ENCODE results near the gene SLC39A13. TPM values are rescaled to one million over a fixed set of nuclear protein-coding genes. Genes with fewer than 3 reads are reported as not detected.

The SLC39A13 gene
- total and polyA plus RNA-seq, 7 experiments from 2014 or later, result 21.4 to 60.4 (median 40.7) TPM

DNA sequence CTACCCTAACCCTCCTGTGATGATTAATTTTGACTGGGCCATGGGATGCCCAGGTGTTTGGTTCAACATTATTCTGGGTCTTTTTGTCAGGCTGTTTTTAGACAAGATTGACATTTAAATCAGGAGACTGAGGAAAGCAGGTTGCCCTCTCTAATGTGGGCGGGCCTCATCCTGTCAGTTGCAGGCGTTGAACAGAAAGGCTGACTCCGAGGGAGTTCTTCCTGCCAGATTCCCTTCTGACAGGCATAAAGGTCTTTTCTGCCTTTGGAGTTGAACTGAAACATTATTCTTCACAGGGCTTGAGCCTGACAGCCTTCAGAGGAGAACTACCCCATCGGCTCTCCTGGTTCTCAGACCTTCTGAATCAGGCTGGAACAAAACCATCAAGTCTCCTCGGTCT is 22.1 kb downstream of the SLC39A13 start:
- Histone ChIP-seq H3K4me1 (ENCODE audit: control insufficient read depth in 2 of 2, insufficient read depth in 2 of 2, low read length in 2 of 2) (peaks cover 1 to 2% of the 10 kb centered on the region in 2 donors), H3K27me3 (ENCODE audit: control insufficient read depth in 2 of 2, insufficient read depth in 2 of 2, low read length in 2 of 2) (no peaks in the 10 kb centered on the region), H3K4me3 (ENCODE audit: low read length) (no peak overlapping the region), H3K27ac (ENCODE audit: low read depth, low read length) (no peak overlapping the region), H3K36me3 (ENCODE audit: control insufficient read depth in 2 of 3, insufficient read depth in 3 of 3, low read length in 3 of 3) (peaks cover 0 to 5% (median 0%) of the 10 kb centered on the region in 3 experiments), H3K9me3 (ENCODE audit: control insufficient read depth in 2 of 3, low read length in 3 of 3) (no peaks in the 10 kb centered on the region)
- peaks cover 7 to 15% (median 12%) of the 10 kb centered on the region in 7 donors for H3K4me1 Mint-ChIP-seq
- peak overlapping the region in 1 of 9 donors; percentile 30 for H3K27ac Mint-ChIP-seq
- no peak for DNase-seq
- H3K27me3 Mint-ChIP-seq, result no peaks in the 10 kb centered on the region
- peaks cover 0 to 5% (median 0%) of the 10 kb centered on the region in 5 donors for H3K36me3 Mint-ChIP-seq
- ChIA-PET POLR2A (no interaction called here), CTCF (interaction anchor here (1.5 kb wide), 1 partner anchor 19 kb away, joined by 4 read pairs; no protein-coding TSS in a partner anchor)
- H3K4me3 Mint-ChIP-seq, result no peak overlapping the region
- no peak for ATAC-seq
- intact Hi-C loops (cut with micrococcal nuclease), result no loop called here
- H3K9me3 Mint-ChIP-seq, result no peaks in the 10 kb centered on the region

DNA sequence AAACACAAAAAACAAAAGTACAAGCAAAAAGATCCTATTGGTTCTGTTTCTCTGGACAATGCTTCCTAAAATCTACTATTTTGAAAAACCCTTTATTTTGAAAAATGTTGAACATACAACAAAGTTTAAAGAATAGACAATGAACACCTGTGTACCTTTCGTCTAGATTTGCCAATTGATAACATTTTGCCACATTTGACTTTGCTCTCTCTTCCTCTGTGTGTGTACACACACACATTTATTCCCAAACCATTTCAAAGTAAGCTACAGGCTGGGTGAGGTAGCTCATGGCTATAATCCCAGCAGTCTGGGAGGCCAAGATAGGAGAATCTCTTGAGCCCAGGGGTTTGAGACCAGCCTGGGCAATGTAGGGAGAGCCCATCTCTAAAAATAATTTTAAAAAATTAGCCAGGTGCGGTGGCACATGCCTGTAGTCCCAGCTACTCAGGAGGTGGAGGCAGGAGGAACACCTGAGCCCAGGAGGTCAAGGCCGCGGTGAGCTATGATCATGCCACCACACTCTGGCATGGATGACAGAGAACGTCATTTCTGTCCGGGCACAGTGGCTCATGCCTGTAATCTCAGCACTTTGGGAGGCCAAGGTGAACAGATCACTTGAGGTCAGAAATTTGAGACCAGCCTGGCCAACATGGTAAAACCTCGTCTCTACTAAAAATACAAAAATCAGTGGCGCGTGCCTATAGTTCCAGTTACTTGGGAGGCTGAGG is 23.1 kb downstream of the SLC39A13 start:
- Histone ChIP-seq H3K4me3 (ENCODE audit: low read length) (no peak overlapping the region), H3K9me3 (ENCODE audit: control insufficient read depth in 2 of 3, low read length in 3 of 3) (no peaks in the 10 kb centered on the region), H3K27me3 (ENCODE audit: control insufficient read depth in 2 of 2, insufficient read depth in 2 of 2, low read length in 2 of 2) (no peaks in the 10 kb centered on the region), H3K4me1 (ENCODE audit: control insufficient read depth in 2 of 2, insufficient read depth in 2 of 2, low read length in 2 of 2) (no peaks in the 10 kb centered on the region), H3K27ac (ENCODE audit: low read depth, low read length) (no peak overlapping the region), H3K36me3 (ENCODE audit: control insufficient read depth in 2 of 3, insufficient read depth in 3 of 3, low read length in 3 of 3) (no peaks in the 10 kb centered on the region)
- H3K4me3 Mint-ChIP-seq, result no peak overlapping the region
- POLR2A ChIA-PET, result interaction anchor here (0.7 kb wide), 1 partner anchor 25 kb away, joined by 3 read pairs; no protein-coding TSS in a partner anchor
- no peak for ATAC-seq
- H3K27me3 Mint-ChIP-seq, result no peaks in the 10 kb centered on the region
- H3K4me1 Mint-ChIP-seq, result peaks cover 0 to 9% (median 2%) of the 10 kb centered on the region in 7 donors
- CTCF ChIA-PET, result no interaction called here
- H3K27ac Mint-ChIP-seq, result no peak overlapping the region
- intact Hi-C loops (cut with micrococcal nuclease), result no loop called here
- DNase-seq, result no peak
- no peaks in the 10 kb centered on the region for H3K9me3 Mint-ChIP-seq
- H3K36me3 Mint-ChIP-seq, result no peaks in the 10 kb centered on the region

- no peaks in the 10 kb centered on the region for H3K27me3 ChIP-seq (ENCODE audit: control insufficient read depth in 2 of 2, insufficient read depth in 2 of 2, low read length in 2 of 2)
- no peak for ATAC-seq
- peaks cover 0 to 5% (median 0%) of the 10 kb centered on the region in 7 donors for H3K4me1 Mint-ChIP-seq
- ChIA-PET CTCF (interaction anchor here (0.6 kb wide), 1 partner anchor 165 kb away, joined by 4 read pairs; no protein-coding TSS in a partner anchor), POLR2A (no interaction called here)
- intact Hi-C loops (cut with micrococcal nuclease), result no loop called here
- no peak for DNase-seq
- H3K4me1 ChIP-seq (ENCODE audit: control insufficient read depth in 2 of 2, insufficient read depth in 2 of 2, low read length in 2 of 2), result no peaks in the 10 kb centered on the region
- no peaks in the 10 kb centered on the region for H3K36me3 ChIP-seq (ENCODE audit: control insufficient read depth in 2 of 3, insufficient read depth in 3 of 3, low read length in 3 of 3)
- H3K9me3 ChIP-seq (ENCODE audit: control insufficient read depth in 2 of 3, low read length in 3 of 3), result no peaks in the 10 kb centered on the region
- no peak overlapping the region for H3K4me3 ChIP-seq (ENCODE audit: low read length)
- H3K9me3 Mint-ChIP-seq, result no peaks in the 10 kb centered on the region
- no peaks in the 10 kb centered on the region for H3K27me3 Mint-ChIP-seq
- no peak overlapping the region for H3K4me3 Mint-ChIP-seq
- peak overlapping the region in 1 of 9 donors; percentile 38 for H3K27ac Mint-ChIP-seq
- no peaks in the 10 kb centered on the region for H3K36me3 Mint-ChIP-seq
- no peak overlapping the region for H3K27ac ChIP-seq (ENCODE audit: low read depth, low read length)
These were observed 24.8 kb downstream of the SLC39A13 start for GRCh38 chr11:47433157-47433556.

- Mint-ChIP-seq H3K27me3 (no peaks in the 10 kb centered on the region), H3K27ac (no peak overlapping the region), H3K4me1 (peaks cover 0 to 5% (median 0%) of the 10 kb centered on the region in 7 donors), H3K9me3 (no peaks in the 10 kb centered on the region), H3K36me3 (no peaks in the 10 kb centered on the region), H3K4me3 (no peak overlapping the region)
- no peak for DNase-seq
- H3K36me3 ChIP-seq (ENCODE audit: control insufficient read depth in 2 of 3, insufficient read depth in 3 of 3, low read length in 3 of 3), result no peaks in the 10 kb centered on the region
- ChIA-PET CTCF (interaction anchor here (0.7 kb wide), 1 partner anchor 22 kb away, joined by 3 read pairs; no protein-coding TSS in a partner anchor), POLR2A (interaction anchor here (0.7 kb wide), 1 partner anchor 62 kb away, joined by 3 read pairs; no protein-coding TSS in a partner anchor)
- no peak overlapping the region for H3K4me3 ChIP-seq (ENCODE audit: low read length)
- H3K4me1 ChIP-seq (ENCODE audit: control insufficient read depth in 2 of 2, insufficient read depth in 2 of 2, low read length in 2 of 2), result no peaks in the 10 kb centered on the region
- H3K27ac ChIP-seq (ENCODE audit: low read depth, low read length), result no peak overlapping the region
- H3K9me3 ChIP-seq (ENCODE audit: control insufficient read depth in 2 of 3, low read length in 3 of 3), result no peaks in the 10 kb centered on the region
- no peak for ATAC-seq
- no peaks in the 10 kb centered on the region for H3K27me3 ChIP-seq (ENCODE audit: control insufficient read depth in 2 of 2, insufficient read depth in 2 of 2, low read length in 2 of 2)
- intact Hi-C loops (cut with micrococcal nuclease), result no loop called here
These were observed 25.8 kb downstream of the SLC39A13 start for GRCh38 chr11:47434011-47434786.

- H3K36me3 ChIP-seq (ENCODE audit: control insufficient read depth in 2 of 3, insufficient read depth in 3 of 3, low read length in 3 of 3), result no peaks in the 10 kb centered on the region
- CTCF ChIA-PET, result no interaction called here
- no peaks in the 10 kb centered on the region for H3K4me1 ChIP-seq (ENCODE audit: control insufficient read depth in 2 of 2, insufficient read depth in 2 of 2, low read length in 2 of 2)
- no peak overlapping the region for H3K4me3 ChIP-seq (ENCODE audit: low read length)
- Mint-ChIP-seq H3K36me3 (no peaks in the 10 kb centered on the region), H3K27ac (peak overlapping the region in 1 of 9 donors; percentile 59), H3K4me3 (no peak overlapping the region), H3K9me3 (no peaks in the 10 kb centered on the region), H3K27me3 (no peaks in the 10 kb centered on the region), H3K4me1 (peaks cover 0 to 1% (median 0%) of the 10 kb centered on the region in 7 donors)
- no peaks in the 10 kb centered on the region for H3K9me3 ChIP-seq (ENCODE audit: control insufficient read depth in 2 of 3, low read length in 3 of 3)
- no peak for ATAC-seq
- H3K27me3 ChIP-seq (ENCODE audit: control insufficient read depth in 2 of 2, insufficient read depth in 2 of 2, low read length in 2 of 2), result no peaks in the 10 kb centered on the region
- intact Hi-C loops (cut with micrococcal nuclease), result no loop called here
- POLR2A ChIA-PET, result interaction anchor here (0.6 kb wide), 1 partner anchor 115 kb away, joined by 3 read pairs; no protein-coding TSS in a partner anchor
- H3K27ac ChIP-seq (ENCODE audit: low read depth, low read length), result no peak overlapping the region
- DNase-seq, result no peak
These were observed 27.3 kb downstream of the SLC39A13 start for GRCh38 chr11:47435687-47436086.

DNA sequence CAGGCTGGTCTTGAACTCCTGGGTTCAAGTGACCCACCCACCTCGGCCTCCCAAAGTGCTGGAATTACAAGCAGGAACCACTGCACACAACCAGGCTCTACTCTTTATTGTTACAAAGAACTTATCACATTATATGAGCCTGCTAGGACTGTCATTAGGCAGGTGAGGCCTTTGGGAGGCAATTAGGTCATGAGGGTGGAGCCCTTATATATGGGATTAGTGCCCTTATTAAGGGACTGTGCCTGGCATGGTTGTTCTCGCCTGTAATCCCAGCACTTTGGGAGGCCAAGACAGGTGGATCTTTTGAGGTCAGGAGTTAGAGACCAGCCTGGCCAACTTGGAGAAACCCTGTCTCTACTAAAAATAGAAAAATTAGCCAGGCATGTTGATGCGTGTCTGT is 28.3 kb downstream of the SLC39A13 start:
- no peak overlapping the region for H3K4me3 Mint-ChIP-seq
- ATAC-seq, result no peak
- no peaks in the 10 kb centered on the region for H3K27me3 ChIP-seq (ENCODE audit: control insufficient read depth in 2 of 2, insufficient read depth in 2 of 2, low read length in 2 of 2)

More for the DNA sequence above, 28.3 kb downstream of the SLC39A13 start:
- H3K36me3 ChIP-seq (ENCODE audit: control insufficient read depth in 2 of 3, insufficient read depth in 3 of 3, low read length in 3 of 3), result no peaks in the 10 kb centered on the region
- CTCF ChIA-PET, result interaction anchor here (1.2 kb wide), 1 partner anchor 63 kb away, joined by 3 read pairs; no protein-coding TSS in a partner anchor
- no peaks in the 10 kb centered on the region for H3K4me1 ChIP-seq (ENCODE audit: control insufficient read depth in 2 of 2, insufficient read depth in 2 of 2, low read length in 2 of 2)
- Mint-ChIP-seq H3K27me3 (no peaks in the 10 kb centered on the region), H3K36me3 (no peaks in the 10 kb centered on the region), H3K9me3 (no peaks in the 10 kb centered on the region), H3K27ac (no peak overlapping the region), H3K4me1 (no peaks in the 10 kb centered on the region)
- H3K4me3 ChIP-seq (ENCODE audit: low read length), result no peak overlapping the region
- no peak overlapping the region for H3K27ac ChIP-seq (ENCODE audit: low read depth, low read length)
- no peak for DNase-seq
- POLR2A ChIA-PET, result no interaction called here
- no peaks in the 10 kb centered on the region for H3K9me3 ChIP-seq (ENCODE audit: control insufficient read depth in 2 of 3, low read length in 3 of 3)
- intact Hi-C loops (cut with micrococcal nuclease), result no loop called here

All from naive thymus-derived CD4-positive, alpha-beta T cell (primary cell).